D721Med (cell line): ENCODE data around the gene STIM2.

ENCODE experiments used
- DNase-seq: peaks from one replicate; pipeline ENCODE4 v3.0.0; 2011; ENCODE audit warnings: low spot score; ENCODE audit not compliant: insufficient read length
- FAIRE-seq: peaks from 2 replicates; lab custom pipeline; 2011; peaks lifted over from hg19 to GRCh38; lab: Jason Lieb, UNC
- TF ChIP-seq, protein P1 (sequence below): IDR thresholded peaks from 2 replicates; pipeline ENCODE4 v1.5.1; 2012; ENCODE audit warnings: mild to moderate bottlenecking, control low read depth; ENCODE audit not compliant: insufficient read depth; ENCODE audit errors: missing control alignments

Gene STIM2

GRCh38 chr4:27055221-27055760, 194.7 kb downstream of the STIM2 start:
- TF ChIP-seq, protein P1, sequence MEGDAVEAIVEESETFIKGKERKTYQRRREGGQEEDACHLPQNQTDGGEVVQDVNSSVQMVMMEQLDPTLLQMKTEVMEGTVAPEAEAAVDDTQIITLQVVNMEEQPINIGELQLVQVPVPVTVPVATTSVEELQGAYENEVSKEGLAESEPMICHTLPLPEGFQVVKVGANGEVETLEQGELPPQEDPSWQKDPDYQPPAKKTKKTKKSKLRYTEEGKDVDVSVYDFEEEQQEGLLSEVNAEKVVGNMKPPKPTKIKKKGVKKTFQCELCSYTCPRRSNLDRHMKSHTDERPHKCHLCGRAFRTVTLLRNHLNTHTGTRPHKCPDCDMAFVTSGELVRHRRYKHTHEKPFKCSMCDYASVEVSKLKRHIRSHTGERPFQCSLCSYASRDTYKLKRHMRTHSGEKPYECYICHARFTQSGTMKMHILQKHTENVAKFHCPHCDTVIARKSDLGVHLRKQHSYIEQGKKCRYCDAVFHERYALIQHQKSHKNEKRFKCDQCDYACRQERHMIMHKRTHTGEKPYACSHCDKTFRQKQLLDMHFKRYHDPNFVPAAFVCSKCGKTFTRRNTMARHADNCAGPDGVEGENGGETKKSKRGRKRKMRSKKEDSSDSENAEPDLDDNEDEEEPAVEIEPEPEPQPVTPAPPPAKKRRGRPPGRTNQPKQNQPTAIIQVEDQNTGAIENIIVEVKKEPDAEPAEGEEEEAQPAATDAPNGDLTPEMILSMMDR = no peak
- no peak for FAIRE-seq
- DNase-seq = no peak

DNA sequence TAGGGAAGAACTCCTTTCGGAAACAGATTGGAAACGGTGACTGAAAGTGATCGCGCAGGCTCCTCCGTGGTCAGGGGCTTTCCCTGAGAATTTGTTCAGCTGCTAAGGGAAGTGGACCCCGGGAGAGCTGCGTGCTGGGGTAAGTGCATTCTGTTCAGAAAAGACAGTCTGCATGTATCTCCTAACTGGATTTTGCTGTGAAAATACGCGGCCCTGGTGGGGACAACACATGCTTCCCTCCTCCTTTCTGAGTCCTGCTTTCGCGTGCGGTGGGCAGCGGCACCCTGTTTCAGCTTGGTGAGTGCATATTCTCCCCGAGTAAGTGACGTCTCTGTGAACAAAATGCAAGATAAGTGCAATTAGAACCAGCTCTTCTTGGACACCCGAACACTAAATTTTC, 195.6 kb downstream of the STIM2 start:
- FAIRE-seq = no peak
- no peak for DNase-seq
- TF ChIP-seq, protein P1 = no peak

- DNase-seq (no peak), FAIRE-seq (no peak)
- TF ChIP-seq, protein P1 = no peak
Observed at GRCh38 chr4:27057053-27057452, 196.4 kb downstream of the STIM2 start.

GRCh38 chr4:27057662-27058061, 197.0 kb downstream of the STIM2 start:
- DNase-seq = no peak
- FAIRE-seq = no peak
- TF ChIP-seq, protein P1 = no peak

- FAIRE-seq = no peak
- DNase-seq = no peak
- TF ChIP-seq, protein P1 = no peak
Observed at GRCh38 chr4:27058819-27059406, 198.3 kb downstream of the STIM2 start.

- FAIRE-seq (no peak), DNase-seq (no peak)
- TF ChIP-seq, protein P1 = no peak
Observed at GRCh38 chr4:27059446-27059845, 198.8 kb downstream of the STIM2 start.

DNA sequence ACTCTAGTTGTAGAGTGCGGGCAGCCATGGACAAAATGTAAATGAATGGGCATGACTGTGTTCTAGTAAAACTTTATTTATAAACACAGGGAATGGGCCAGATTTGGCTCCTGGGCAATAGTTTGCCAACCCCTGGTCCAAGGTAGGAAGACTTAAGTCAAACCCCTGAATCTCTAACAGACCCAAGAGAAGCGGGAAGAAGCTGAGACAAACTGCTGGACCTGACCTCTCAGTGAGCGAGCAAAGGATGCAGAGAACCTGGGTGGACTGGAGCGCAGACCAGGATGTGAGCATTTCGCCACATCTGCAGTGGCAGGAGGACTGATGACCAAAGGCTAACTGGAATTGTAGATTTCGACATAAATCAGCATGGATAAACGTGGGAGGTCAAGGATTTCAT, 201.6 kb downstream of the STIM2 start:
- DNase-seq (no peak), FAIRE-seq (no peak)
- TF ChIP-seq, protein P1 = no peak
